Peyer's patch (tissue), 4 donors: ENCODE measurements around the gene SETD2. TPM values are rescaled to one million over a fixed set of nuclear protein-coding genes. Genes with fewer than 3 reads are reported as not detected.
A peak's percentile ranks its signal among the peaks of the same experiment; 100 is the strongest.

Experiments
- DNase-seq, 3 donors: peaks; one replicate each; pipeline ENCODE4 v3.0.0-alpha.2; 2017 to 2019
- H3K27ac ChIP-seq, 4 donors: fragments of 200-600 bp; sonication (generic); one replicate each; pipeline ENCODE4 v1.5.1; 2016 to 2019
- H3K27me3 ChIP-seq, 2 donors: fragments of 200-600 bp; sonication (generic); one replicate each; pipeline ENCODE4 v1.5.1; 2019
- H3K36me3 ChIP-seq, 3 donors: fragments of 200-600 bp; sonication (generic); one replicate each; pipeline ENCODE4 v1.5.1; 2016 to 2019
- H3K4me1 ChIP-seq, 4 donors: fragments of 200-600 bp; sonication (generic); one replicate each; pipeline ENCODE4 v1.5.1; 2016 to 2019
- H3K4me3 ChIP-seq, 4 donors: fragments of 200-600 bp; sonication (generic); 1 replicate in 3 of 4; 2 replicates in 1 of 4; pipeline ENCODE4 v1.5.1; 2016 to 2019; ENCODE audit warnings: mild to moderate bottlenecking in 1 of 4
- H3K9me3 ChIP-seq, 4 donors: fragments of 200-600 bp; sonication (generic); one replicate each; pipeline ENCODE4 v1.5.1; 2016 to 2019; ENCODE audit warnings: mild to moderate bottlenecking in 1 of 4
- POLR2A ChIP-seq, 2 donors: fragments of 450-650 bp; IDR thresholded peaks; one replicate each; pipeline ENCODE4 v1.5.1; 2017; ENCODE audit warnings: antibody characterized with exemption in 2 of 2, mild to moderate bottlenecking in 2 of 2, moderate library complexity in 2 of 2
- total RNA-seq, 4 donors: library from RNA; depleted of rRNA; stranded (reverse); fragments of >200 nt; gene quantifications; one replicate each; pipeline ENCODE4 v1.1.0, GENCODE V29; 2016
- TF ChIP-seq, protein P1 (sequence below), 6 experiments: fragments of 450-650 bp in 4 of 6; fragments of 200-600 bp in 2 of 6; sonication (generic) in 1 of 6; IDR thresholded peaks; one replicate each; pipeline ENCODE4 v1.5.1; 2017 to 2019; ENCODE audit warnings: antibody characterized with exemption in 6 of 6, mild to moderate bottlenecking in 3 of 6, moderate library complexity in 1 of 6

SETD2 gene
- total RNA-seq, 4 donors from 2014 or later: 75.8 to 173 (median 82.2) TPM

DNA sequence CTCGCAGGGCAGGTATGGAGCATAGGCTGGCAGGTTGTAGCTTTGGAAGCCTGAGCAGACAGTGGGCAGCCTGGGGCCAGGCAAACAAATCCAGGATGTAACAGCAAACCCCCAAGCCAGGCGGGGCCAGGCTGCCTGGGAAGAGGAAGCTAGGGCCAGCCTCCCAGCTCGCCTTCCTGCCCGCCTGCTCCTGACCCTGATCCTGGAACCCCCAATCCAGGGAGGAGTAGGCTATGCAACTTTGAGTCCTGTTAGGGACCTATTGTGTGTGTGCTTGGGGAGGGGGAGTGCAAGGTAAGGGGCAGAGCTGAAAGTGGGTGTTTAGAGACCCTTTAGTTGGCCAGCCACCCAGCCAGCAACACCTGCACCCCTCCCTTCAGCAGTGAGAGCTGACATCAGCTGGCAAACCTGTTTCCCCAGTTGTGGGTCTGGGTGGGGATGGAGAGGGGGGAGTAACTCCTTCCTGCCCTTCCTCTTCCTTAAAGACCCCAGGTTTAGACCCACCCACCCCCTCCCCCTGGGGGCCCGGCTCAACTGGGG lies 181.9 kb downstream of the SETD2 start:
- H3K27me3 ChIP-seq: no peaks in the 10 kb centered on the region
- peak in 1 of 3 donors; percentile 65 for DNase-seq
- TF ChIP-seq, protein P1, sequence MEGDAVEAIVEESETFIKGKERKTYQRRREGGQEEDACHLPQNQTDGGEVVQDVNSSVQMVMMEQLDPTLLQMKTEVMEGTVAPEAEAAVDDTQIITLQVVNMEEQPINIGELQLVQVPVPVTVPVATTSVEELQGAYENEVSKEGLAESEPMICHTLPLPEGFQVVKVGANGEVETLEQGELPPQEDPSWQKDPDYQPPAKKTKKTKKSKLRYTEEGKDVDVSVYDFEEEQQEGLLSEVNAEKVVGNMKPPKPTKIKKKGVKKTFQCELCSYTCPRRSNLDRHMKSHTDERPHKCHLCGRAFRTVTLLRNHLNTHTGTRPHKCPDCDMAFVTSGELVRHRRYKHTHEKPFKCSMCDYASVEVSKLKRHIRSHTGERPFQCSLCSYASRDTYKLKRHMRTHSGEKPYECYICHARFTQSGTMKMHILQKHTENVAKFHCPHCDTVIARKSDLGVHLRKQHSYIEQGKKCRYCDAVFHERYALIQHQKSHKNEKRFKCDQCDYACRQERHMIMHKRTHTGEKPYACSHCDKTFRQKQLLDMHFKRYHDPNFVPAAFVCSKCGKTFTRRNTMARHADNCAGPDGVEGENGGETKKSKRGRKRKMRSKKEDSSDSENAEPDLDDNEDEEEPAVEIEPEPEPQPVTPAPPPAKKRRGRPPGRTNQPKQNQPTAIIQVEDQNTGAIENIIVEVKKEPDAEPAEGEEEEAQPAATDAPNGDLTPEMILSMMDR (IDR thresholded peaks at IDR 0.05): no peak
- TF ChIP-seq POLR2A (IDR thresholded peaks at IDR 0.05): peak in 1 of 2 donors; percentile 14
- peak overlapping the region; percentile 43 to 93 (median 92) for H3K27ac ChIP-seq
- no peaks in the 10 kb centered on the region for H3K36me3 ChIP-seq
- H3K9me3 ChIP-seq: no peaks in the 10 kb centered on the region
- H3K4me3 ChIP-seq: peak overlapping the region in 2 of 4 donors; percentile 76 to 89
- peaks cover 0 to 73% (median 18%) of the 10 kb centered on the region in 4 donors for H3K4me1 ChIP-seq

DNA sequence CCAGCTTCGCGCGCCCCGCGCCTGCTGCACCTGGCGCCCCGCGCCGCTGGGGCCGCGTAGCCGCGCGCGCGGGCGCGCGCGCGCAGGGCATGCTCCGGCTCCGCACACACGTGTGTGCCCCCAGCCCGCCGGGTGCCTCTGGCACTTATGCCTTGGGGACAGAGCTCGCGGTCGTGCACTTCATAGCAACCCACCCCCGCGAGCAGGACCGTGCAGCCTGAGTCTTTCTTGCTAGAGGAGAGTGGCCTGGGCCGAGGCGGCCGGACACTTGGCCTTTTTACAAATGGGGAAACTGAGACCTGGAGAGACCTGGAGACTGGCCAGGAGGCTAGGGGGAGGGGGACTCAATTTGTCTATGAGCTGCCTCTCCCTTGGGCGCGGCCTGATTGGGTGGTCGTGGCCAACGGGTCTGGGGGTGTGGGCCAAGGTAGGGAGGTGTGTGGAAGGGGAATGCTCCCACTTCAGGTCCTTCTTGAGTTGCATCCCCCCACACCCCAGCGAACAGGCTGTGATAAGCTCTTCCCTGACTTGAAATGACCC lies 183.9 kb downstream of the SETD2 start:
- DNase-seq: peak; percentile 35 to 68 (median 59)
- Histone ChIP-seq H3K4me1 (peaks cover 0 to 59% (median 12%) of the 10 kb centered on the region in 4 donors), H3K36me3 (no peaks in the 10 kb centered on the region), H3K4me3 (peak overlapping the region; percentile 44 to 89 (median 64)), H3K9me3 (no peaks in the 10 kb centered on the region), H3K27ac (peak overlapping the region; percentile 83 to 93 (median 92)), H3K27me3 (no peaks in the 10 kb centered on the region)
- TF ChIP-seq, protein P1 (IDR thresholded peaks at IDR 0.05): no peak
- TF ChIP-seq POLR2A (IDR thresholded peaks at IDR 0.05): no peak

DNA sequence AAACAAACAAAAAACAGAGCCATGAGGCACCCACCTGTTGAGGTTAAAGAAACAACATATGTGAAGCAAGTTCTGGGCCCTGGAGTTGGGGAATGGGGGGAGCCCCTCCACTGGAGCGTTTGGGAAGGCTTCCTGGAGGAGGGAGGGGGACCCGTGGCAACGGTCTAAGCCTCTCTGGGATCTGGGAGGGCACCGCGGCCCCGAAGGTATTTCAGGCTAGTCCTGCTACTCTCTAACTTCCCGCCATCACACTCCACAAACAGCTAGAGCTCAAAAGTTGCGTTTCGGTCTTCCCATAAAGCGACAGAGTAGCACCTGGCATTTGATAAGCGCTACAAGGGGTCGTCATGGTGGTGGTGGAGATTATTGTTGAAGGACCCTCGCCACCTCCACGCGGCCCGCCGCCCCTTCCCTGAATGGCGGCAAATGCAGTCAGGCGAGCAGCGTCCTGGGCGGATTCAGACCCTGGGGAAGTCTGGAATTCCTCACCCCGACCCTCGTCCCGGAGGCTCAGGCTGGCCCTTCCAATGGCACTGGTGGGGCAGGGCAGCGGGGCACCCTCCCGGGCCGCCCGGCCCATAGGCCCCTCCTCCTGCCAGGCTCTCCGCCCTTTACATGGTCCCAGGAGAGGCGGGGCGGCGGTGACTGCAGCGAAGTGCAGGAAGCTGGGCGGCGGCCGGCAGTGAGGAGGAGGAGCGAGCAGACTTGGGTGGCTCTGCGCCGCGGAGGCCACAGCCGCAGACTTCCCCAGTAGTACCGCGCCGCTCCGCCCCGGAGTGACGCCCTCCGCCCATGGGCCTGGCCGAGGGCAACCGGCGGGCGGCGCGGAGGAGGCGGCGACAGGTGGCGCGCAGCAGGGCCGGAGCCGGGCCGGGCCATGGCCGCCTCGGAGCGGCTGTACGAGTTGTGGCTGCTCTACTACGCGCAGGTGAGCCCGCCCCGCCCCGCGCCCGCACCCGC lies 184.6 kb downstream of the SETD2 start, which contains the start of gene NBEAL2:
Gene NBEAL2 (plus strand): TSS at position 682 of the 960 bp plus-strand sequence. CDS start 196 bp downstream, at position 878.
- no peaks in the 10 kb centered on the region for H3K9me3 ChIP-seq
- H3K27me3 ChIP-seq: no peaks in the 10 kb centered on the region
- peak within 1 kb of the TSS; percentile 44 to 89 (median 64) for H3K4me3 ChIP-seq
- TF ChIP-seq POLR2A (IDR thresholded peaks at IDR 0.05): peak; percentile 91 to 97
- TF ChIP-seq, protein P1 (IDR thresholded peaks at IDR 0.05): peak in 4 of 6 experiments; percentile 6 to 53 (median 40)
- peak; percentile 98 to 99 (median 99) for DNase-seq
- peak within 1 kb of the TSS; percentile 83 to 93 (median 92) for H3K27ac ChIP-seq
- peaks cover 0 to 60% (median 16%) of the 10 kb centered on the region in 4 donors for H3K4me1 ChIP-seq
- no peaks in the 10 kb centered on the region for H3K36me3 ChIP-seq

DNA sequence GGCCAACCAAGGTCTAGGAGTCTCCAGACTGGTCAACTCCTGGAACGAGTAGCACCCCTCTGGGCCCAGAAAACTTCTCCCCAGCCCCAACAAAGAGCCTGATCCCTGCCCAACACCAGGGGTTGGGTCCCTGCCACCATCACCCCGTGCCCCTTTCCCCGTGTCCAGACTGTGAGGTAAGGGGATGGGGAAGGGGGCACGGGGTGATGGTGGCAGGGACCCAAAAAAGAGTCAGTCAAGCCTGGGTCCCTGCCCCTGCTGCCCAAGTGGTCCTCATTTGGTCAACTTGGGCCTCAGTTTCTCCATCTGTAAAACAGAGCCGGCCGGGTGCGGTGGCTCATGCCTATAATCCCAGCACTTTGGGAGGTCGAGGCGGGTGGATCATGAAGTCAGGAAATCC lies 185.5 kb downstream of the SETD2 start:
- peak overlapping the region in 2 of 4 donors; percentile 76 to 89 for H3K4me3 ChIP-seq
- TF ChIP-seq, protein P1 (IDR thresholded peaks at IDR 0.05): no peak
- TF ChIP-seq POLR2A (IDR thresholded peaks at IDR 0.05): no peak
- peak in 1 of 3 donors; percentile 47 for DNase-seq
- H3K27me3 ChIP-seq: no peaks in the 10 kb centered on the region
- no peaks in the 10 kb centered on the region for H3K36me3 ChIP-seq
- peak overlapping the region; percentile 83 to 93 (median 92) for H3K27ac ChIP-seq
- H3K4me1 ChIP-seq: peaks cover 0 to 62% (median 18%) of the 10 kb centered on the region in 4 donors
- H3K9me3 ChIP-seq: no peaks in the 10 kb centered on the region

DNA sequence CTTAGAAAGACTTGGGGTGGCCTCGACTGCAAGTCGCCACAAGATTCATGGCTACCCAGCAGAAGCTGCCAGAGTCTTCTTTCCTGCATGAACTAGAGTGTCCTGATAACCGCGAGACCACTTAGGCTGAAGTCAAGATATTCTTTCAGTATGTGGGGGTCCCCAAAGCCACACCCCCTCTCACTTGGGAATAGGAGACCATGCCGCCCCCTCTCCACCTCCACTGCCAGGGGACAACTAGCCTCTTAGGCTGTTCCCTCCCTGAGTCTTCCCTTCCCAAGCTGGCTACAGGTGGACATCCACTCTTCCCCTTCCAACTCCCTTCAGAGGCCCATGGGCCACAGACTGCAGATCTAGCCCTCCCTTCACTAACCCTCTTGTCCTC lies 186.1 kb downstream of the SETD2 start:
- peaks cover 0 to 62% (median 18%) of the 10 kb centered on the region in 4 donors for H3K4me1 ChIP-seq
- TF ChIP-seq, protein P1 (IDR thresholded peaks at IDR 0.05): no peak
- no peak for TF ChIP-seq POLR2A (IDR thresholded peaks at IDR 0.05)
- DNase-seq: no peak
- peak overlapping the region in 3 of 4 donors; percentile 73 to 93 (median 87) for H3K27ac ChIP-seq
- no peaks in the 10 kb centered on the region for H3K36me3 ChIP-seq
- H3K27me3 ChIP-seq: no peaks in the 10 kb centered on the region
- H3K9me3 ChIP-seq: no peaks in the 10 kb centered on the region
- H3K4me3 ChIP-seq: no peak overlapping the region
